Hepatocyte (in vitro differentiated cells): ENCODE measurements around the gene ZSCAN29. TPM values are rescaled to one million over a fixed set of nuclear protein-coding genes. Genes with fewer than 3 reads are reported as not detected.

Experiments
- DNase-seq: peaks from one replicate; pipeline ENCODE4 v3.0.0-alpha.2; 2016; ENCODE audit warnings: low spot score
- H2AFZ ChIP-seq: fragments of 200-600 bp; sonication (generic); 2 replicates; pipeline ENCODE4 v1.6.0; 2016; ENCODE audit warnings: antibody characterized with exemption, mild to moderate bottlenecking
- H3K27ac ChIP-seq: fragments of 200-600 bp; sonication (generic); 2 replicates; pipeline ENCODE4 v1.5.1; 2016; ENCODE audit warnings: mild to moderate bottlenecking
- H3K27me3 ChIP-seq: fragments of 200-600 bp; sonication (generic); 2 replicates; pipeline ENCODE4 v1.6.1; 2016
- H3K36me3 ChIP-seq: fragments of 200-600 bp; sonication (generic); replicated peaks from 2 replicates; pipeline ENCODE4 v1.5.1; 2016; ENCODE audit warnings: low read depth; ENCODE audit not compliant: insufficient read depth
- H3K4me1 ChIP-seq: fragments of 200-600 bp; sonication (generic); 2 replicates; pipeline ENCODE4 v1.5.1; 2016; ENCODE audit warnings: mild to moderate bottlenecking, moderate library complexity; ENCODE audit not compliant: insufficient read depth
- H3K4me2 ChIP-seq: fragments of 200-600 bp; sonication (generic); 2 replicates; pipeline ENCODE4 v1.6.0; 2016
- H3K4me3 ChIP-seq: fragments of 200-600 bp; sonication (generic); 2 replicates; pipeline ENCODE4 v1.5.1; 2016; ENCODE audit warnings: mild to moderate bottlenecking
- H3K79me2 ChIP-seq: fragments of 200-600 bp; sonication (generic); 2 replicates; pipeline ENCODE4 v1.6.0; 2017; ENCODE audit warnings: mild to moderate bottlenecking
- H3K9me2 ChIP-seq: fragments of 200-600 bp; sonication (generic); replicated peaks from 2 replicates; pipeline ENCODE4 v1.6.0; 2017; ENCODE audit warnings: mild to moderate bottlenecking; ENCODE audit not compliant: insufficient read depth
- H3K9me3 ChIP-seq: fragments of 200-600 bp; sonication (generic); 2 replicates; pipeline ENCODE4 v1.5.1; 2016; ENCODE audit warnings: low read depth, mild to moderate bottlenecking
- H4K20me1 ChIP-seq: fragments of 200-600 bp; sonication (generic); 2 replicates; pipeline ENCODE4 v1.6.0; 2016; ENCODE audit warnings: mild to moderate bottlenecking; ENCODE audit not compliant: insufficient read depth, poor library complexity, severe bottlenecking
- CTCF ChIP-seq: fragments of 200-600 bp; sonication (generic); IDR thresholded peaks from 2 replicates; pipeline ENCODE4 v1.5.1; 2016; ENCODE audit warnings: antibody characterized with exemption, mild to moderate bottlenecking; ENCODE audit not compliant: poor library complexity
- EZH2 ChIP-seq: fragments of 200-600 bp; sonication (generic); IDR thresholded peaks from 2 replicates; pipeline ENCODE4 v1.6.1; 2016; ENCODE audit warnings: antibody characterized with exemption, mild to moderate bottlenecking, borderline replicate concordance
- EZH2phosphoT487 ChIP-seq: fragments of 200-600 bp; sonication (generic); IDR thresholded peaks from one replicate; pipeline ENCODE4 v1.6.1; 2018; ENCODE audit warnings: antibody characterized with exemption, mild to moderate bottlenecking, low read depth, moderate library complexity; ENCODE audit not compliant: unreplicated experiment, severe bottlenecking
- WGBS: methylation state at CpG from one replicate; pipeline ENCODE4 v1.1.6; 2016; ENCODE audit warnings: low lambda C conversion rate; ENCODE audit errors: missing lambda C conversion rate; 5-methylcytosine and 5-hydroxymethylcytosine counted together
- polyA plus RNA-seq: library from polyadenylated mRNA; unstranded; fragments of >200 nt; fragmentation: Nextera tagmentation; extraction: Ambion mirVana; gene quantifications from 2 replicates; pipeline ENCODE4 v1.2.1, GENCODE V29; 2016
- total RNA-seq: library from RNA; depleted of rRNA; stranded (reverse); fragments of >200 nt; gene quantifications from 2 replicates; pipeline ENCODE4 v1.2.3, GENCODE V29; 2014

The ZSCAN29 gene
- total and polyA plus RNA-seq, 2 experiments from 2014 or later = 9.8 to 30.3 TPM

- TF ChIP-seq EZH2phosphoT487 (no peak), CTCF (peak; percentile 58)
- WGBS = 83% methylated on average over 13 of the region's 13 CpGs
Observed at GRCh38 chr15:43376017-43376705, 5.3 kb upstream of the ZSCAN29 start.

GRCh38 chr15:43370310-43370974 is 401 bp downstream of the ZSCAN29 start:
- peak; percentile 54 for DNase-seq
- H3K27me3 ChIP-seq = no peaks in the 10 kb centered on the region
- peak overlapping the region; percentile 87 for H3K4me2 ChIP-seq
- H3K4me1 ChIP-seq = peaks cover 17% of the 10 kb centered on the region
- peak overlapping the region; percentile 98 for H3K4me3 ChIP-seq
- H4K20me1 ChIP-seq = no peaks in the 10 kb centered on the region
- TF ChIP-seq CTCF (no peak), EZH2 (no peak), EZH2phosphoT487 (no peak)
- WGBS = 2% methylated on average over 35 of the region's 45 CpGs
- peaks cover 3% of the 10 kb centered on the region for H3K36me3 ChIP-seq
- H3K9me2 ChIP-seq = no peaks in the 10 kb centered on the region
- no peaks in the 10 kb centered on the region for H3K9me3 ChIP-seq
- peak overlapping the region; percentile 66 for H3K27ac ChIP-seq
- H2AFZ ChIP-seq = peak overlapping the region; percentile 99
- peaks cover 68% of the 10 kb centered on the region for H3K79me2 ChIP-seq

More at GRCh38 chr15:43376017-43376705, 5.3 kb upstream of the ZSCAN29 start:
- no peaks in the 10 kb centered on the region for H3K36me3 ChIP-seq
- H3K27ac ChIP-seq = no peak overlapping the region
- no peaks in the 10 kb centered on the region for H3K9me3 ChIP-seq
- H3K4me2 ChIP-seq = no peak overlapping the region
- DNase-seq = peak; percentile 52
- H3K4me3 ChIP-seq = no peak overlapping the region
- no peaks in the 10 kb centered on the region for H4K20me1 ChIP-seq
- H3K4me1 ChIP-seq = peaks cover 7% of the 10 kb centered on the region
- no peaks in the 10 kb centered on the region for H3K27me3 ChIP-seq
- H3K9me2 ChIP-seq = no peaks in the 10 kb centered on the region
- peaks cover 34% of the 10 kb centered on the region for H3K79me2 ChIP-seq
- no peak overlapping the region for H2AFZ ChIP-seq

GRCh38 chr15:43361313-43361903 is 9.4 kb downstream of the ZSCAN29 start:
- peaks cover 28% of the 10 kb centered on the region for H3K9me3 ChIP-seq
- no peak overlapping the region for H3K27ac ChIP-seq
- H4K20me1 ChIP-seq = no peaks in the 10 kb centered on the region
- no peak overlapping the region for H2AFZ ChIP-seq
- no peak overlapping the region for H3K4me2 ChIP-seq
- no peaks in the 10 kb centered on the region for H3K27me3 ChIP-seq
- peaks cover 12% of the 10 kb centered on the region for H3K79me2 ChIP-seq
- 97% methylated on average over 7 of the region's 7 CpGs for WGBS
- no peaks in the 10 kb centered on the region for H3K9me2 ChIP-seq
- no peak for DNase-seq
- H3K36me3 ChIP-seq = peaks cover 37% of the 10 kb centered on the region
- H3K4me1 ChIP-seq = no peaks in the 10 kb centered on the region
- TF ChIP-seq EZH2 (no peak), EZH2phosphoT487 (no peak), CTCF (no peak)
- no peak overlapping the region for H3K4me3 ChIP-seq
